ENCODE results near the gene ANO7.

The ANO7 gene

DNA sequence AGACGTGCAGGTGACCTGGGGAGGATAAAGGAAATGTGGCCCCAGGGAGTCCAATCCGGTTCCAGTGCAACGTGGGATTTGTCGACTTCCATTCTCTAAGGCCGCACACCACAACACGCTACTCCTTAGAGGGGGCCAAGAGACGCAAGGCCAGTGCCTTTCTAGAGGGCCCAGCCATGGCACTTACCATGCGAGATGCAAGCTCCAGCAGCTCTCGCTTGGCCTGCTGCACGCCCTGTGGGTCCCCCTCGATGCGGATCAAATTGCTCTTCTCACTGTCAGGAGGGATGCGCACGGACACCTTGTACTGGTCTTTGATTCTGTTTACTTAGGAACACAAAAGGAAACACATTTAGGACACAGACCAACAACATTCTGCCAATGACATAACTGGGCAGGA lies 61.2 kb downstream of the ANO7 start:
- Histone ChIP-seq H3K27me3 (ENCODE audit: insufficient read depth, low read length) (no peaks in the 10 kb centered on the region), H3K4me1 (ENCODE audit: insufficient read depth, low read length) (no peaks in the 10 kb centered on the region), H3K9ac (ENCODE audit: low read depth, low read length) (no peak overlapping the region), H3K9me3 (ENCODE audit: insufficient read depth, low read depth, low read length) (no peaks in the 10 kb centered on the region), H3K36me3 (ENCODE audit: insufficient read depth, low read depth, low read length) (peaks cover 97% of the 10 kb centered on the region), H3K4me3 (ENCODE audit: low read length) (no peak overlapping the region), H3K27ac (ENCODE audit: low read length) (no peak overlapping the region)

DNA sequence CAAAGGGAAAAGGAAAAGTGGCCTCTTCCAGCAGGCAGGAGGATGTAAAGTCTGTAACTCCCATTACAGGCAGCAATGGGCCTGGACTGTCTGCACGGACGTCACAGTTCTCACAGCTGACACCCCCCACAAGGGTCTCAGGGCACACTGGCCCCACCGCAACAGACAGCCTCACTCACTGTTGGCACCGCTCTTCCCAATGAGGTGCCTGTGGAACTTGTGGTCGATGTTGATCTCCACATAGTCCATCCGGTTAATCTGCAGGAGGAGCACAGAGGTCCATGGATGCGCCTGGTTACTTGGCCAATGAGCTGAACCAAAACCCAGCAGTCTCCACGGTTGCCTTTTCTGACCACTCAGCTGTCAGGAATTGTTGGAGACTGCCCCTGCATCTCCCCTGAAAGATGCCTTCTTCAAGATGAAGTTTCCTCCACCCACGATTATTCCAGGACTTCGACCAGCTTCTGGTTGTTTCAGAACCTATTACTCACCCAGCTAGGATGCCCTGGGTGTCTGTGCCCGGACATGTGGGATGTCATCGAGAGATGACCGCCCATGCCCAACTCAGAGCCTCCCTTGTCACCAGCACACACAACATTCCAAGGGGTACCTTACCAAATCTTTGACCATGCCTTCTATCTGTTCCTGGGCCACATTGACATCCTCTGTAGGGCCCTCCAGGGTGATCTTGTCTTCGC lies 64.5 kb downstream of the ANO7 start:
- Histone ChIP-seq H3K36me3 (ENCODE audit: insufficient read depth, low read depth, low read length) (peaks cover 97% of the 10 kb centered on the region), H3K9me3 (ENCODE audit: insufficient read depth, low read depth, low read length) (no peaks in the 10 kb centered on the region), H3K4me1 (ENCODE audit: insufficient read depth, low read length) (no peaks in the 10 kb centered on the region), H3K27ac (ENCODE audit: low read length) (no peak overlapping the region), H3K4me3 (ENCODE audit: low read length) (no peak overlapping the region), H3K9ac (ENCODE audit: low read depth, low read length) (no peak overlapping the region), H3K27me3 (ENCODE audit: insufficient read depth, low read length) (no peaks in the 10 kb centered on the region)

DNA sequence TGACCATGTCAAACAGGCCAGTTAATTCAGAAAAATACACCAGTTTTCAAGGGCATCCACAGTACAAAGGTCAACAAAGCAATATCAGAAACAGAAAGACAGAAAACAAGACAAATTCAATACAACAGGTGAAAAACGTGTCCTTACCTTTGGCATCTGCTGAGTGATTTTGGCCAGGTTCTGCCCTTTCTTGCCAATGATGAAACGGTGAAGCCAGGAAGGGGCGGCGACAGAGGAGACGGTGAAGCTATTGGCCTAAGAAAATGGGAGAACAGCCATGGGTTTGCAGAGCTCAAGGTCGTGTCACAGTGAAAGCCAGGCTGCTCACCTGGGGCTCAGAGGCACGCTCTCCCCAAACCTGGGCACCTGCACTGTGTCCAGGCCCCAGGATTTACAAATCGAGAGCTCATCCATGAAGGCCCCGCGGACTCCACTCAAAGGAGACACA lies 66.5 kb downstream of the ANO7 start:
- H3K4me1 ChIP-seq (ENCODE audit: insufficient read depth, low read length) = no peaks in the 10 kb centered on the region
- H3K27ac ChIP-seq (ENCODE audit: low read length) = no peak overlapping the region
- no peak overlapping the region for H3K9ac ChIP-seq (ENCODE audit: low read depth, low read length)
- no peaks in the 10 kb centered on the region for H3K27me3 ChIP-seq (ENCODE audit: insufficient read depth, low read length)
- H3K36me3 ChIP-seq (ENCODE audit: insufficient read depth, low read depth, low read length) = peaks cover 95% of the 10 kb centered on the region
- no peaks in the 10 kb centered on the region for H3K9me3 ChIP-seq (ENCODE audit: insufficient read depth, low read depth, low read length)
- no peak overlapping the region for H3K4me3 ChIP-seq (ENCODE audit: low read length)

DNA sequence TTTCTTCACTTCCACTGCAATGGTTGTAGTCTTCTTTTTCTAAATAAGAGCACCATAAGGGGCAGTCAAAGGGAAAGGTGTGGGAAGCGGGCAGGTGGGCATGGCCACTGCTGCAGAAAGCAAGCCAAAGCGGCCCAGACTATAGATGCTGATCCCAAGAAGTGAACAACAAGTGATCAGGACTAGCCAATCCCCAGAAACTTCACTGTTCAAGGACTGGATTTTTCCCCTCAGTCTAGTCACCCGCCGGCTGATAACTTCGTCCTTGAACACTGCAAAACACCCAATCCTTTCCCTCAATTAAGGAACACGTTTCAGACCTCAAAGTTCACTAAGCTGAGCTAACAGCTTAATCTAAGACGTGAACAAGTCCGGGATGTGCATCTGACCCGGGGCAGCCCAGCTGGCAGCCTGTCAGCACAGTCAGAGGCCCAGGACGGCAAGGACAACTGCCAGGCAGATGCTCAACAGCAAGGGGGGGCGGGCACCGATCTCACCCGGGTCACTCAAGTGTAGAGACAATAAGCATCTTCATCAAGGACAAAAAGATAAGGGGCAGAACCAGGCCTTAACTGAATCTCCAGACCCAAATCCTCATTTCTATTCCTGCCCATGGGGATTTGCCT lies 67.2 kb downstream of the ANO7 start:
- Histone ChIP-seq H3K9me3 (ENCODE audit: insufficient read depth, low read depth, low read length) (no peaks in the 10 kb centered on the region), H3K27me3 (ENCODE audit: insufficient read depth, low read length) (no peaks in the 10 kb centered on the region), H3K4me3 (ENCODE audit: low read length) (no peak overlapping the region), H3K27ac (ENCODE audit: low read length) (no peak overlapping the region), H3K9ac (ENCODE audit: low read depth, low read length) (no peak overlapping the region), H3K4me1 (ENCODE audit: insufficient read depth, low read length) (no peaks in the 10 kb centered on the region), H3K36me3 (ENCODE audit: insufficient read depth, low read depth, low read length) (peaks cover 95% of the 10 kb centered on the region)

DNA sequence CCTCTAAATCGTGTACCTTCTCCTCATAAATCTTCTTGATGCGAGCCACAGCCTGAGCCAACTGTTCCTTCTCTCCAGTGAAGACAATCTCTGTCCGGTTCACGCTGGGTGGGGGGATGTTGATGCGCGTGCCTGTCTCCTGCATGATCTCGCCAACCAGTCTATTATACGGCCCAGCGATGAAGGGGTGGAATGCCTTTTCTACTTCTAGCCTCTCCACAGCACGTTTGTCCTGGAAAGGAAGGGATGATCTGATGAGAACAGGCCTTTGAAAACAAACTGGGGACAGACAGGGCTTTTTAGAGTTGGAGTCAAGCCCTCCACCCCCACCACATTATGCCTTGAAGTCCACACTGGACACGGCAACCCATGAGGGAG lies 67.7 kb downstream of the ANO7 start:
- Histone ChIP-seq H3K36me3 (ENCODE audit: insufficient read depth, low read depth, low read length) (peaks cover 95% of the 10 kb centered on the region), H3K27me3 (ENCODE audit: insufficient read depth, low read length) (no peaks in the 10 kb centered on the region), H3K4me3 (ENCODE audit: low read length) (no peak overlapping the region), H3K9ac (ENCODE audit: low read depth, low read length) (no peak overlapping the region), H3K9me3 (ENCODE audit: insufficient read depth, low read depth, low read length) (no peaks in the 10 kb centered on the region), H3K27ac (ENCODE audit: low read length) (no peak overlapping the region), H3K4me1 (ENCODE audit: insufficient read depth, low read length) (no peaks in the 10 kb centered on the region)

DNA sequence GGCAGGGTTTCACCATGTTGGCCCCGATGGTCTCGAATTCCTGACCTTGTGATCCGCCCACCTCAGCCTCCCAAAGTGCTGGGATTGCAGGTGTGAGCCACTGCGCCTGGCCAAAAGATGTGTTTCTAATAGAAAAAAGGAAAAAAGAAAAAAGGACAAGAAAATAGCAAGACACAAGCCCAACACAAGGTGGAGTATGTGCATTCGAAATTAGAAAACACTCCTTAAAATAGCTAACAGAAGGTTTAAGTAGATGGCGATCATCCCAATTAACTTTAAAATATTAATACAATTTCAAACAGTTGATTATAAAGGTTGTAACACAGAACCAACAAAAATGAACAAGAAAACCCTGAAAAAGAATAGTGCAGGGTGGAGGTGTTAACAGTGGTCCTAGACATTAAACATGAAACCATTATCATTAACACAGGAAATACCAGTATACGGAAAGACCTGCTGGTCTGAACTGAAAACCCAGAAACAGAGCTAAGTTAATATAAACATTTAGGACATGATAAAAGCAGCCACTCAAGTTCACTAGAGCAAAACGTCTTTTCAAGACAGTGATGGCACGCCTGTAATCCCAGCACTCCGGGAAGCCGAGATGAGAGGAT lies 69.0 kb downstream of the ANO7 start:
- Histone ChIP-seq H3K36me3 (ENCODE audit: insufficient read depth, low read depth, low read length) (peaks cover 95% of the 10 kb centered on the region), H3K27ac (ENCODE audit: low read length) (no peak overlapping the region), H3K27me3 (ENCODE audit: insufficient read depth, low read length) (no peaks in the 10 kb centered on the region), H3K9ac (ENCODE audit: low read depth, low read length) (no peak overlapping the region), H3K9me3 (ENCODE audit: insufficient read depth, low read depth, low read length) (no peaks in the 10 kb centered on the region), H3K4me1 (ENCODE audit: insufficient read depth, low read length) (no peaks in the 10 kb centered on the region), H3K4me3 (ENCODE audit: low read length) (no peak overlapping the region)

DNA sequence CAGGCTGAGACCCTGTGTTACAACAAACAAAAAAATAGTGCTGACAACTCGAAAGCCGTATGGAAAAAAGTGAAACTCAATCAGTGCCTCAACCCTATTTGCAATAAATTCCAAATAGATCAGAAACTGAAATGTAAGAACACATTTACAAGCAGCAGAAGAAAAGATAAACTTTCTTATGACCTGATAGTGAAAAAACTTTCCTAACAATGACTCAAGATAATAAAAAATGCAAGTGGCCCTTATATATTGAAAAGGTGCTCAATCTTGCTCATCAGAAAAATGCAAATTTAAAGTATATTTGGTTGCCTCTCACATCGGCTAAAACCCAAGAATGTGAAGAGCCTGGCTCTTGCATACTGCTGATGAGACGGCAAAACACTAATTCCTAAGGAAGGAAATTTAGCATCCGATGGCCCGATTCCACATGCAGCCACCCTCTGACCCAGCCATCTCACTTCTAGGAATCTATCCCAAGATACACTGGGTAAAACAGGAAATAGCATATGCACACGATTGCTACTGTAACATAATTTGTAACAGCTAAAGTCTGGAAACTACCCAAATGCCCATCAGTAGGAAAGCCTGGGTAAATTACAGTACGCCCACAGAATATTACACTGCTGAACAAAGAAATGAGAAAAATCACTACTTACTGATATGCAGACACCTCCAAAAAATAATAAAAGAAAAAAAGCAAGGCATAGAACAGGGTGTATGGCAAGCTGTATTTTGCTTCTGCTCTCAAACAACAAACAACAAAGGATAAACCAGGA lies 70.2 kb downstream of the ANO7 start:
- Histone ChIP-seq H3K9ac (ENCODE audit: low read depth, low read length) (no peak overlapping the region), H3K36me3 (ENCODE audit: insufficient read depth, low read depth, low read length) (peaks cover 95% of the 10 kb centered on the region)

DNA sequence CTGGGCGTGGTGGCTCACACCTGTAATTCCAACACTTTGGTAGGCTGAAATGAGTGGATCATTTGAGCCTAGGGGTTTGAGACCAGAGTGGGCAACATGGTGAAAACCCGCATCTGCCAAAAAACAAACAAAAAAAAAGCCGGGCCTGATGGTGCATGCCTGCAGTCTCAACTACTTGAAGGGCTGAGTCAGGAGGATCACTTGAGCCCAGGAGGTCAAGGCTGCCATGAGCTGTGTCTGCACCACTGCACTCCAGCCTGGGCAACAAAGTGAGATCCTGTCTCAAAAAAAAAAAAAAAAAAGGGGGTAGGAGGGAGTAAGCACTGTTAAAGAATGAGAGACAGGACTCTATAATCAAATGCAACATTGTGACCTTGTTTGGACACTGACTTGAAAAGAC lies 72.4 kb downstream of the ANO7 start:
- no peak overlapping the region for H3K9ac ChIP-seq (ENCODE audit: low read depth, low read length)
- peaks cover 96% of the 10 kb centered on the region for H3K36me3 ChIP-seq (ENCODE audit: insufficient read depth, low read depth, low read length)
- no peak overlapping the region for H3K4me3 ChIP-seq (ENCODE audit: low read length)
- H3K27ac ChIP-seq (ENCODE audit: low read length) = no peak overlapping the region
- H3K27me3 ChIP-seq (ENCODE audit: insufficient read depth, low read length) = no peaks in the 10 kb centered on the region
- H3K9me3 ChIP-seq (ENCODE audit: insufficient read depth, low read depth, low read length) = no peaks in the 10 kb centered on the region
- no peaks in the 10 kb centered on the region for H3K4me1 ChIP-seq (ENCODE audit: insufficient read depth, low read length)

More for the DNA sequence above, 70.2 kb downstream of the ANO7 start:
- Histone ChIP-seq H3K4me3 (ENCODE audit: low read length) (no peak overlapping the region), H3K4me1 (ENCODE audit: insufficient read depth, low read length) (no peaks in the 10 kb centered on the region), H3K27me3 (ENCODE audit: insufficient read depth, low read length) (no peaks in the 10 kb centered on the region), H3K9me3 (ENCODE audit: insufficient read depth, low read depth, low read length) (no peaks in the 10 kb centered on the region), H3K27ac (ENCODE audit: low read length) (no peak overlapping the region)

DNA sequence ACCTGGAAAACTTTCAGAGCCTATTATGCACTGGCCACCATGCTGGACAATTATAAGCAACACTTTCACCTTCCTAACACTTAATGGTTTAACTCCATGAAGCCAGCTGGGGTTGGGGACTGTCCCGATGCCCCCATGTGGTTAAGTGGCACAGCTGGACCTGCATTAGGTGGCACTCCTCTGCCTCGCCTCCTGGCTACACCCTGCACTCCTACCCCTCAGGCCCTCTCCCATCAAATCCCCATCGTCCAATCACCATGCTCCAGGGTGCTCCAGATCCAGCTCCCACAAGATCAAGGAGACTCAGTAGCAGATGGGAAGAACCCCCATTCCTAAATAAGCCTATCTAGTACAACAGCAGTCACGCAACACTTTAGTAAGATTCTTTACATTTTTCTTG lies 73.2 kb downstream of the ANO7 start:
- no peaks in the 10 kb centered on the region for H3K4me1 ChIP-seq (ENCODE audit: insufficient read depth, low read length)
- no peak overlapping the region for H3K4me3 ChIP-seq (ENCODE audit: low read length)
- no peaks in the 10 kb centered on the region for H3K27me3 ChIP-seq (ENCODE audit: insufficient read depth, low read length)
- H3K36me3 ChIP-seq (ENCODE audit: insufficient read depth, low read depth, low read length) = peaks cover 96% of the 10 kb centered on the region
- no peak overlapping the region for H3K27ac ChIP-seq (ENCODE audit: low read length)
- H3K9me3 ChIP-seq (ENCODE audit: insufficient read depth, low read depth, low read length) = no peaks in the 10 kb centered on the region
- H3K9ac ChIP-seq (ENCODE audit: low read depth, low read length) = no peak overlapping the region

DNA sequence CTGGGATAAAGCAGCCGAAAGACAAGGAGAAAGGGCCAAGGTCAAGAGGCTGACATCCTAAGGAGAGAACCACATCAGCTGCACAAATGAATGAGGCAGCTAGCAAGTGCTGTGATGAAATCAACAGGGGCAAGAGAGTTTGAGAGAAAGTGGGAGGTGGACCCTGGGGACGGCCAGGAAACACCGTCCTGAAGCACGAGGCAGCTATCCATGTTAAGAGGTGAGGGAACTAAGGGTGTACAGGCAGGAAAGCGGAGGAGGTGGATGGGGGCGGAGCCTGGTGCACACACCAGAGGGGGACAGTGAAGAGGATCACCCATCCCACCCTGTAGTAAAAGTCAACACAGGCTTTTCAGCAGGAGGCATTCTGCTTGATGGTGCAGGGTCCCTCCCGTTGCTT lies 74.6 kb downstream of the ANO7 start:
- no peaks in the 10 kb centered on the region for H3K4me1 ChIP-seq (ENCODE audit: insufficient read depth, low read length)
- H3K27me3 ChIP-seq (ENCODE audit: insufficient read depth, low read length) = no peaks in the 10 kb centered on the region
- H3K27ac ChIP-seq (ENCODE audit: low read length) = no peak overlapping the region
- H3K36me3 ChIP-seq (ENCODE audit: insufficient read depth, low read depth, low read length) = peaks cover 95% of the 10 kb centered on the region
- H3K9me3 ChIP-seq (ENCODE audit: insufficient read depth, low read depth, low read length) = no peaks in the 10 kb centered on the region
- no peak overlapping the region for H3K9ac ChIP-seq (ENCODE audit: low read depth, low read length)
- H3K4me3 ChIP-seq (ENCODE audit: low read length) = no peak overlapping the region

DNA sequence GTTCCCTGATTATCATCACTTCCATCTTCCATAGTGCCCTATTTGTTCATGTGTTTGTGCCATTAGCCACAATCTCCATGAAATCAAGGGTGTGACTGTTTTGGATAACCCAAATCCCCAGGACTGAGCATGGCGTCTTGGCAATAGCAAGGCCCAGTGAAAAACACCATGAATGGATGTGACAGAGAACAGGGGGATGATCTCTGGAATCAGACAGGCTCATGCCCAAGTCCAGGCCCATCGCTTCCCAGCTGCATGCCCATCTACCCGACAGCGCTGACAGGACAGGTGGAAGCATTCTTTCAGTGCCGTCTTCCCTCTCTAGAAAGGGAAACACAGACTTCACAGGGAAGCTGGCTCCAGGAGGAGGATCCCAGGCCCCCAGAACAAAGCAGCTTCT lies 77.0 kb downstream of the ANO7 start:
- no peaks in the 10 kb centered on the region for H3K9me3 ChIP-seq (ENCODE audit: insufficient read depth, low read depth, low read length)
- H3K4me3 ChIP-seq (ENCODE audit: low read length) = no peak overlapping the region
- no peak overlapping the region for H3K27ac ChIP-seq (ENCODE audit: low read length)
- H3K36me3 ChIP-seq (ENCODE audit: insufficient read depth, low read depth, low read length) = peaks cover 84% of the 10 kb centered on the region
- no peaks in the 10 kb centered on the region for H3K4me1 ChIP-seq (ENCODE audit: insufficient read depth, low read length)
- H3K9ac ChIP-seq (ENCODE audit: low read depth, low read length) = no peak overlapping the region
- no peaks in the 10 kb centered on the region for H3K27me3 ChIP-seq (ENCODE audit: insufficient read depth, low read length)

Measured in iPS-20b (cell line).